Caco-2 (cell line): ENCODE data around the gene LDLRAD3. TPM values are rescaled to one million over a fixed set of nuclear protein-coding genes. Genes with fewer than 3 reads are reported as not detected.

Source experiments
- BruUV-seq: library from RNA; stranded (reverse); fragments of 400-500 nt; replicated peaks from 2 replicates; lab custom pipeline; 2021; lab: Mats Ljungman, UMichigan
- CTCF ChIA-PET: fragments of 300-600 bp; sonication (Branson Sonifier 250); formaldehyde crosslinking; loops from one replicate; lab custom pipeline; 2022; ENCODE audit warnings: antibody characterized with exemption; lab: Charles Lee
- POLR2A ChIA-PET: fragments of 300-600 bp; sonication (Branson Sonifier 250); formaldehyde crosslinking; loops from one replicate; lab custom pipeline; 2022; ENCODE audit warnings: antibody characterized with exemption; lab: Charles Lee
- DNase-seq, 2 experiments: peaks; one replicate each; pipeline versions ENCODE4 v3.0.0 to v3.0.0-alpha.2; 2020 to 2022
- H3K27me3 ChIP-seq: replicated peaks from 2 replicates; pipeline ENCODE4 v1.6.0; 2011; ENCODE audit warnings: low read length; ENCODE audit not compliant: control insufficient read depth, insufficient read depth
- H3K36me3 ChIP-seq: 2 replicates; pipeline ENCODE4 v1.5.1; 2011; ENCODE audit warnings: low read length; ENCODE audit not compliant: control insufficient read depth, insufficient read depth
- H3K4me1 ChIP-seq: fragments of 250-450 bp; sonication (Bioruptor Pico); 2 replicates; pipeline ENCODE4 v1.5.1; 2020; ENCODE audit warnings: mild to moderate bottlenecking
- H3K4me3 ChIP-seq: 2 replicates; pipeline ENCODE4 v1.5.1; 2011; ENCODE audit warnings: low read depth, mild to moderate bottlenecking, control low read depth, low read length
- H3K9me3 ChIP-seq: fragments of 250-450 bp; sonication (Bioruptor Pico); 2 replicates; pipeline ENCODE4 v1.5.1; 2020; ENCODE audit warnings: mild to moderate bottlenecking, moderate library complexity
- H3K27ac Mint-ChIP-seq: one replicate; pipeline ENCODE4 v1.8.0; 2022; ENCODE audit warnings: mixed read lengths; ENCODE audit not compliant: unreplicated experiment
- H3K27me3 Mint-ChIP-seq: one replicate; pipeline ENCODE4 v1.8.0; 2022; ENCODE audit warnings: mixed read lengths; ENCODE audit not compliant: insufficient read depth, unreplicated experiment
- H3K36me3 Mint-ChIP-seq: one replicate; pipeline ENCODE4 v1.8.0; 2022; ENCODE audit warnings: mild to moderate bottlenecking, mixed read lengths; ENCODE audit not compliant: insufficient read depth, unreplicated experiment
- H3K4me1 Mint-ChIP-seq: one replicate; pipeline ENCODE4 v1.8.0; 2022; ENCODE audit warnings: low read depth, mixed read lengths; ENCODE audit not compliant: unreplicated experiment
- H3K4me3 Mint-ChIP-seq: one replicate; pipeline ENCODE4 v1.8.0; 2022; ENCODE audit warnings: mild to moderate bottlenecking, moderate library complexity, mixed read lengths; ENCODE audit not compliant: unreplicated experiment
- H3K9me3 Mint-ChIP-seq: one replicate; pipeline ENCODE4 v1.8.0; 2022; ENCODE audit warnings: mixed read lengths; ENCODE audit not compliant: unreplicated experiment
- intact Hi-C: fragments of 100-400 bp; cut with micrococcal nuclease; formaldehyde crosslinking; loops from one replicate; pipeline ENCODE4 v1.10.0; 2022; ENCODE audit not compliant: unreplicated experiment
- total RNA-seq: library from RNA; stranded (reverse); gene quantifications from 2 replicates; pipeline ENCODE4 v1.2.3, GENCODE V29; 2022
- TF ChIP-seq, protein P1 (sequence below), 2 experiments: fragments of 200-600 bp in 1 of 2; IDR thresholded peaks; 1 replicate in 1 of 2; 2 replicates in 1 of 2; pipeline versions ENCODE4 v1.5.1 to v1.8.0; 2011 to 2022; ENCODE audit warnings: antibody characterized with exemption in 1 of 2, control low read depth in 1 of 2, inconsistent platforms in 1 of 2, low read depth in 1 of 2, low read length in 1 of 2, mild to moderate bottlenecking in 1 of 2, moderate library complexity in 1 of 2; ENCODE audit not compliant: insufficient read depth in 1 of 2, severe bottlenecking in 1 of 2, unreplicated experiment in 1 of 2

LDLRAD3 gene
- total RNA-seq, 1 experiment from 2014 or later = 9.9 TPM

DNA sequence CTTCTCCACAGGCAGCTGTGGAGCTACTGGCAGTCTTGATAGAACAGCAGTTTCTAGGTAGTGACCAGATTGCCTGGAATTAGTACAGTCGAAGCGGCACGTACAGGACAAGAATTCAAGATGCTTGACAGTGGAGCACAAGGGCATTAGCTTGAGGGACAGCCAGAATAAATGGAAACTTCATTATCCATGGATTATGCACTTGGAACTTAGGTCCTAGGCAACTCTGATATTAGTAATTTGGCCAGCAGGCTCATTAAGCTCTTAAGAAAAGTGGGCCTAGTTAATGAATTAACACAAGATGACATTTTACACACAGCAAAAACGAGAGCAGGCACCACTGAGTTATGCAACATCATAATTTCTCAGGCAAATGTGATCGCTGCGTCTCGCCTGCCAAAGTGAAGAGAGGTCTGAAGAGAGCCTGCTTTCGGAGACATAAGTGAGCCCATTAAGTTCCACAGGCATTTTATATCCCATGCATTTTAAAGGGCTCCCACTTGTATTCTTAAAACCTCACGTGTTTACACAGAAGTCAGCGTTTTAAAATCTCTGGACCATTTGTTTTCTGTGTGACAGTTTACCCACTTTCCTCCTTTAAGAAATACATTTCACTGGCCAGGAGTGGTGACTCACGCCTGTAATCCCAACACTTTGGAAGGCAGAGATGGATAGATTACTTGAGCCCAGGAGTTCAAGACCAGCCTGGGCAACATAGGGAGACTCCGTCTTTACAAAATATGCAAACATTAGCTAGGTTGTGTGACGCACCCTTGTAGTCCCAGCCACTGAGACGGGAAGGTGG, 279.2 kb downstream of the LDLRAD3 start:
- Mint-ChIP-seq H3K4me3 (no peak overlapping the region), H3K27ac (no peak overlapping the region), H3K36me3 (no peaks in the 10 kb centered on the region), H3K9me3 (no peaks in the 10 kb centered on the region), H3K4me1 (no peaks in the 10 kb centered on the region), H3K27me3 (no peaks in the 10 kb centered on the region)
- H3K27me3 ChIP-seq = no peaks in the 10 kb centered on the region
- H3K4me1 ChIP-seq = no peaks in the 10 kb centered on the region
- H3K36me3 ChIP-seq = no peaks in the 10 kb centered on the region
- intact Hi-C loops = no loop called here
- H3K9me3 ChIP-seq = no peaks in the 10 kb centered on the region
- ChIA-PET POLR2A (no interaction called here), CTCF (no interaction called here)
- TF ChIP-seq, protein P1, sequence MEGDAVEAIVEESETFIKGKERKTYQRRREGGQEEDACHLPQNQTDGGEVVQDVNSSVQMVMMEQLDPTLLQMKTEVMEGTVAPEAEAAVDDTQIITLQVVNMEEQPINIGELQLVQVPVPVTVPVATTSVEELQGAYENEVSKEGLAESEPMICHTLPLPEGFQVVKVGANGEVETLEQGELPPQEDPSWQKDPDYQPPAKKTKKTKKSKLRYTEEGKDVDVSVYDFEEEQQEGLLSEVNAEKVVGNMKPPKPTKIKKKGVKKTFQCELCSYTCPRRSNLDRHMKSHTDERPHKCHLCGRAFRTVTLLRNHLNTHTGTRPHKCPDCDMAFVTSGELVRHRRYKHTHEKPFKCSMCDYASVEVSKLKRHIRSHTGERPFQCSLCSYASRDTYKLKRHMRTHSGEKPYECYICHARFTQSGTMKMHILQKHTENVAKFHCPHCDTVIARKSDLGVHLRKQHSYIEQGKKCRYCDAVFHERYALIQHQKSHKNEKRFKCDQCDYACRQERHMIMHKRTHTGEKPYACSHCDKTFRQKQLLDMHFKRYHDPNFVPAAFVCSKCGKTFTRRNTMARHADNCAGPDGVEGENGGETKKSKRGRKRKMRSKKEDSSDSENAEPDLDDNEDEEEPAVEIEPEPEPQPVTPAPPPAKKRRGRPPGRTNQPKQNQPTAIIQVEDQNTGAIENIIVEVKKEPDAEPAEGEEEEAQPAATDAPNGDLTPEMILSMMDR (IDR thresholded peaks at IDR 0.05; ENCODE audit: insufficient read depth in 1 of 2, low read depth in 1 of 2, low read length in 1 of 2, severe bottlenecking in 1 of 2, unreplicated experiment in 1 of 2) = no peak
- BruUV-seq = no TSS peak
- H3K4me3 ChIP-seq = no peak overlapping the region
- no peak for DNase-seq

DNA sequence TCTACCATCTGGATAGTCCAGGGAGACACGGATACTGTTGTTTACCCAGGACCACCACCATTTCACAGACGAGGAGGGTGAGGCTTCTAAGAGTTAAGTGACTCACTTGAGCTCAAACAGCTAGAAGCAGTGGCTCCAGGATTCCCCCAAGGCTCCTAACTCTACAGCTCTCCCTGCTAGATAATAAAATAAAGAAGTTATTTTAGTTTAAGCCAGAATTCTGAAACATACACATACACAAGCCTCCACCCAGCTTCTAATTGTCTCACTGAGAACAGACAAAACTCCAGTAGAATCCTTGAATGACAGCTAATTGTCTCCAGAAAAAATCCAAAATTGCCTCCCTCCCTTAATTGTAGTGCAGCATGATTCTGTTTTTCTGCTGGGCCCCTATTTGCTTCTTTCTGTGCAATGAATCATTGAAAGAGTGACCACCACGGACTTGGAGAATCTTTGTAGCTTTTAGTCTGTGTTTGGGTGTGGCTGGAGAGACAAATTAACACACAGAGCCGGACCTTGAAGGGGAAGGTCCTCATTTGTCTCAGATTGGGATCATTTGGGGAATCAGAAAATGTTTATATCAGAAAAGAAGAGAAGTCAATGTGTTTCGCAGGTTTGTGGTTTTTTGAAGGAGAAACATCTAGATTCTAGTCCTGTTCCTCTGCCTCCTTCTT, 280.5 kb downstream of the LDLRAD3 start:
- Mint-ChIP-seq H3K27ac (no peak overlapping the region), H3K4me1 (no peaks in the 10 kb centered on the region), H3K9me3 (no peaks in the 10 kb centered on the region), H3K27me3 (no peaks in the 10 kb centered on the region), H3K36me3 (peaks cover 5% of the 10 kb centered on the region), H3K4me3 (no peak overlapping the region)
- TF ChIP-seq, protein P1 (IDR thresholded peaks at IDR 0.05; ENCODE audit: insufficient read depth in 1 of 2, low read depth in 1 of 2, low read length in 1 of 2, severe bottlenecking in 1 of 2, unreplicated experiment in 1 of 2) = no peak
- Histone ChIP-seq H3K9me3 (no peaks in the 10 kb centered on the region), H3K36me3 (no peaks in the 10 kb centered on the region), H3K4me1 (no peaks in the 10 kb centered on the region), H3K27me3 (no peaks in the 10 kb centered on the region), H3K4me3 (no peak overlapping the region)
- POLR2A ChIA-PET = no interaction called here
- BruUV-seq = no TSS peak
- DNase-seq = no peak
- intact Hi-C loops = no loop called here
- CTCF ChIA-PET = no interaction called here

DNA sequence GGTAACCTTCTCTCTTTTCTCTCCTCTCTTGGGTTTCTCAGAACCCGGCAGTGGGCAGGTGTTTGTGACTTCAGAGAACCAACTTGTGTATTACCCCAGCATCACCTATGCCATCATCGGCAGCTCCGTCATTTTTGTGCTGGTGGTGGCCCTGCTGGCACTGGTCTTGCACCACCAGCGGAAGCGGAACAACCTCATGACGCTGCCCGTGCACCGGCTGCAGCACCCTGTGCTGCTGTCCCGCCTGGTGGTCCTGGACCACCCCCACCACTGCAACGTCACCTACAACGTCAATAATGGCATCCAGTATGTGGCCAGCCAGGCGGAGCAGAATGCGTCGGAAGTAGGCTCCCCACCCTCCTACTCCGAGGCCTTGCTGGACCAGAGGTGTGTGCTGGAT, 283.2 kb downstream of the LDLRAD3 start:
- no peaks in the 10 kb centered on the region for H3K9me3 ChIP-seq
- CTCF ChIA-PET = no interaction called here
- H3K36me3 ChIP-seq = no peaks in the 10 kb centered on the region
- TF ChIP-seq, protein P1 (IDR thresholded peaks at IDR 0.05; ENCODE audit: insufficient read depth in 1 of 2, low read depth in 1 of 2, low read length in 1 of 2, severe bottlenecking in 1 of 2, unreplicated experiment in 1 of 2) = no peak
- H3K4me3 Mint-ChIP-seq = no peak overlapping the region
- H3K36me3 Mint-ChIP-seq = peaks cover 5% of the 10 kb centered on the region
- intact Hi-C loops = no loop called here
- no TSS peak for BruUV-seq
- H3K4me1 ChIP-seq = no peaks in the 10 kb centered on the region
- no peaks in the 10 kb centered on the region for H3K27me3 ChIP-seq
- H3K9me3 Mint-ChIP-seq = no peaks in the 10 kb centered on the region
- no peaks in the 10 kb centered on the region for H3K4me1 Mint-ChIP-seq
- no peak overlapping the region for H3K27ac Mint-ChIP-seq
- DNase-seq = no peak
- POLR2A ChIA-PET = no interaction called here
- no peaks in the 10 kb centered on the region for H3K27me3 Mint-ChIP-seq
- H3K4me3 ChIP-seq = no peak overlapping the region
